HG03439 (cell line): ENCODE measurements around the gene SIRPB2.
A peak's percentile ranks its signal among the peaks of the same experiment; 100 is the strongest.

Experiments used
- ATAC-seq: cut with Tn5 transposase; IDR thresholded peaks from one replicate; pipeline ENCODE4 v1.9.1; 2021; ENCODE audit warnings: mild to moderate bottlenecking, moderate library complexity; ENCODE audit not compliant: unreplicated experiment

The SIRPB2 gene

GRCh38 chr20:1472556-1473245, 18.5 kb downstream of the SIRPB2 start:
- ATAC-seq, result no peak

DNA sequence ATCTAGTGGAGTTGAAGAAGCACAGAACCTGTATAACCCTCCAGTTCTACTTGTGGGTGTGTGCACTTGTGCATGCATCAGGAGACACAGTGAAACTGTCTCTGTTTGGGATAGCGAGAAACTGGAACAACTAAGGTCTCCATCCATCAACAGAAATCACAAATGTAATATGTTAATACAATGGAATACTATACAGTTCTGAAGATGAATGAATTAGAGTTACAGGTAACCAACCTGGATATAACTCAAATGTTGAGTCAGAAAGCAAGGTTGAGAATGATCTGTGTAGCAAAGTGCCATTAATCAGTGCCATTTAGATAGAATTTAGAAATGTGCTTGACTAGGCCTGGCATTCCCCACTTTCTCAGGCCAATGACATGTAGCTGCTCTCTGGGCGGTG, 20.0 kb downstream of the SIRPB2 start:
- ATAC-seq, result no peak

- ATAC-seq, result peak; percentile 37
Measured at GRCh38 chr20:1469925-1470571, 21.2 kb downstream of the SIRPB2 start.

DNA sequence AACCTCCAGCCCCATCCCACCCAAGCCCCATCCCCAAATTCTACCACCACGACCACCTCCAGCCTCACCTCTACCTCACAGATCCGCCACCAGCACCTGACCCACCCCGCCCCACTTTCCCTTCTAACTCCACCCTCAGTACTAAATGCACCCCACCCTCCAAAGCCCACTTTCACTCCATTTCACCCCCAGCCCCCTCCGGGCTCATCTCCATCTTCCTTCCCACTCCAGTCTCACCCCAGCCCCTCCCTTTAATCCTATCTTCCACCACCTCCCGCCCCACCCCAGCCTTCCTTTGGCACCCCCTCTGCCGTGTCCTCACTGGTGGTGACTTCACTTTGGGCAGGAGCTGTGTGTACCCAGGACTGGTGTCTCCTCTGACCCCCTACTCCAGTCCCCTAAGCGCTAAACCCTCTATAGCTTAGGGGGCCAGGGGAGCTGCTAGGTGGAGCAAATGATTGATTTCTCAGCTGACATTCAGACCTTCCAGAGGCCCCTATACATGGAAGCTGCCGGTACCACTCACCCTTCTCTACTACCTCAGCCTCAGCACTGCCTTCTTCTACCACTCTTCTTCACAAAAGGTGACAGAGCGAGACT, 21.8 kb downstream of the SIRPB2 start:
- no peak for ATAC-seq

GRCh38 chr20:1468117-1468624, 23.0 kb downstream of the SIRPB2 start:
- no peak for ATAC-seq

DNA sequence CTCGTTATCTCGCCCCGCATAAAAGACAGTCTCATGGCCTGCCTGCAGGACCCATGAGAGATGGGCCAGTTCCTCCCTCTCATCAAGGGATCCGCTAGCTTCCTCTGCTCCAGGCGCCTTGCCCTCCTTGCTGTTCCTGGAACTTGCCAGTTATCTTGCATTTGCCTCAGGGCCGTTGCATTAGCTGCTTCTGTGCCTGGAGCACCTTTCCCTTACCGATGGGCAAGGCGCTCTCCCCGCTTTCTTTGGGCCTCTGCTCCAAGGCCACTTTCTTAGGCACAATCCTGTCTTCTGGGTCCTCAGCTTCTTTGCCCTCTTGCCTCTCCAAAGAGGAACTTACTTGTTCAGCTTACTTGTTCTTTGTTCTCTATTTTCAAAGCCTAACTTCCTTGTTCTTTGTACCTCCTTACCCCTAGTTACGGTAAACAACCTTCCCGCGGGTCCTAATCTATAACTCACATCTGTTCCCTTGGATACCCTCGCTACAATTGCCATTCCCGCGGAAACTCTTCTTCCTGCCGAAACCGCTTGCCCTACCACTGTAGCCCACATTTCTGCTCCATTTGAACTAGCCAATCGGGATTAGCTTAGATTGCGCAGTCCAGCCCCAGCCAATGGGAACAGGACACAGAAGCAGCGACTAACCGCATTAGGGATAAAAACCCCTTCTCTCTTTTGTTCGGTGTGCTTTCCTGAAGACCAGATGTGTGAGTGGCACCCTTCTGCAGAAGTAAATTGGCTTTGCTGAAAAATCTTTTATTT, 23.7 kb downstream of the SIRPB2 start:
- no peak for ATAC-seq

- ATAC-seq, result no peak
Measured at GRCh38 chr20:1467082-1467354, 24.2 kb downstream of the SIRPB2 start.

DNA sequence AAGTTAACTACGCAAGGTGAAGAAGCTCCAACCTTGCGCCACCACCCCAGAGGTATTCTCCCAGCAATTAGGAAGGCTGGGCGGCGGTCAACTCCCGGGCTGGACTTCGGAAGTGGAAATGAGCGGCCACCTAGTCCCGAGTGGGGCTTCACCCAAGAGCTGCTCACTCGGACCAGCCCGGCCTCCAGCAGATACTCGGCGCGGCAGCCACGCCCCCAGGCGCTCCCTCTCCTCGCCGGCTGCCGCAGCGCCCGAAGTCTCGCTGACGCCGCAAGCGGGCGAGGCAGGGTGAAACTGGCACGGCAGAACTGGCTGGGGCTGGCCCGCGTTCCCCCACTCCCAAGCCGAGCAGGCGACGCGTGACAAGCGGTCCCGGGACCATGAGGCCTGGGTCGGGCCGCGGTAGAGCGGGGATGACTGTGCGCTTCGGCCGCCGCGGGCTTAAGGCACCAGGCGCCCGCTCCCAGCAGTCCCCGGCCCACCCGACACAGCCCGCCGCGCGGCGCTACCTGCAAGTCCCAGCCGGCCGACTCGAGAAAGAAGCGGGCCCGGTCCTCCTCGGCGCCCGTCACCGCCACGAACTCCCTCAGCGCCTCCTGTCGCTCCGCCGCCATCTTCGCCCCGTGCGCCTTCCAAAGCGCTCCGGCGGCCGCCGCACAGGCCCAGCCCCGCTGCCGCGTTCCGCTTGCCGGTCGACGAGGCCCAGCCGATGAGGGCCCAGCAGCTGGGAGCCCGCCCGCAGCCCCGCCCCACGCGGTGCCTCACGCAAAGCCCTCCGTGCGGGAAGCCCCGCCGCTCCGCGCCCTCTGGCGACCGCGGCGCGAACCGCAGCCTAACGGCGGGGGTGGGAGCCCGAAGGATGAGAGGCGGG, 24.8 kb downstream of the SIRPB2 start, which contains the start of gene NSFL1C:
TSS of gene NSFL1C (minus strand) at position 639 of the 871 bp plus-strand sequence. CDS start at position 614, 25 bp downstream.
- peak; percentile 85 for ATAC-seq

GRCh38 chr20:1465470-1466210, 25.6 kb downstream of the SIRPB2 start:
- no peak for ATAC-seq

DNA sequence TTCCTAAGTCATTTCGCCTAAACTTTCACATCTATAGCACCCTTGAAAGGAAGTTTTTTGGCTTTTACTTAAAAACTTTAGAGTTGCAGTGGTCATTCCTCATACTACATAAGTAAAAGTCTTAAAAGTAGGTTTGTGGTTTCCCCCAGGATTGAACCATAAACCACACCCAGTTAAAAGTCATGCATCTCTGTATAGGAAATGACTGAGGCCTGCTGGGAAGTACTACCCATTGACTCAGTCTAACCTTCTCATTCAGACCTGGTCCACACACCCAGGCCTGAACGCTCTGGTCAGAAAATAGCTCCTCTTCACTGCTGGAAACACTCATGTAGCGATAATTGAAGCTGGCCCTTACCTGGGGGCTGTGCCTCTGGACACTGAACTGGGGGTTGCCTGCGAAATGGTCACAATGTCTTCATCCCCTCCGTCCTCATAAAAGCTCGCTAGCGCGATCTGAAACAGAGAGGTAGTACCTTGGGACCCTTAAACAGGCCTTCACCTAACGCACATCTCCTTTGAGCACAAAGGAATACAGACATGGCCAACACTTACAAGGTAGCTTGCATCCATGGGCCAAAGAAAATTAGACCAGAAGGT, 27.1 kb downstream of the SIRPB2 start:
- ATAC-seq, result no peak

- no peak for ATAC-seq
Measured at GRCh38 chr20:1462834-1463233, 28.4 kb downstream of the SIRPB2 start.

DNA sequence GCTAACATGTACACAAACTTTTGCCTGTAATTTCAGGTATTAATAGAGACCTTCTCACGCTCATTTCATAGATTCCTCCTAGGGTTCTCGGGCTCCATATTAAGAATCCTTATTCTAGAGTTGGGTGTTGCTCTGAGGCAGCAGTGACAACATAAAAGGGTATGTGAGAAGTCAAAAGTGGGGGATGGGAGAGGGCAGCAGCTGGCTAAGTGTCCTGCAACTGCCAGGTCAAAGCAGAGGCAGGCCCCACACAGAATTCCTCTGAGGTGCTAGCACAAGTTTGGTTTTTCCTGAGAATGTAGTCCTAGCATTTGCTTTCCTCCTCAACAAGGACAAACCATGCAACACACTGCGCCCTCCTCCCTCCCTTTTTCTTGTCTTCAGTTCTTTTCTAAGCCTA, 29.2 kb downstream of the SIRPB2 start:
- no peak for ATAC-seq

DNA sequence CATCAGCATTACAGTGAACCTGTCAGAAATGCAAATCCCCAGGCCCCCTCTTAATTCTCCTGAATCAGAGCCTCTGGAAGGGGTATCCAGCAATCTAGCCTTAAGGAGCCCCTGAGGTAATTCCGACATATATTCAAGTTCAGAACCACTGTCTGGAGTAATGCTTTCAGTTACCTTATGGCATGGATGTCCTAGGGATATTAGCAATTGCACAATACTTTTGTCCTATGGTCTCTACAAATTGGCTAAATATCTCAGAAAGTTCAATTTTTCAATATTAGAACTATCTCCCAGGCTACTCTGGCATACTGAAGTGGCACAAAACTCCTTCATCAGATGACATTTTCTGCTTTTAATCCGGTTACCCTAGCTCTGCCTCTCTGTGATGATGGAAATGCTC, 30.9 kb downstream of the SIRPB2 start:
- ATAC-seq, result no peak

DNA sequence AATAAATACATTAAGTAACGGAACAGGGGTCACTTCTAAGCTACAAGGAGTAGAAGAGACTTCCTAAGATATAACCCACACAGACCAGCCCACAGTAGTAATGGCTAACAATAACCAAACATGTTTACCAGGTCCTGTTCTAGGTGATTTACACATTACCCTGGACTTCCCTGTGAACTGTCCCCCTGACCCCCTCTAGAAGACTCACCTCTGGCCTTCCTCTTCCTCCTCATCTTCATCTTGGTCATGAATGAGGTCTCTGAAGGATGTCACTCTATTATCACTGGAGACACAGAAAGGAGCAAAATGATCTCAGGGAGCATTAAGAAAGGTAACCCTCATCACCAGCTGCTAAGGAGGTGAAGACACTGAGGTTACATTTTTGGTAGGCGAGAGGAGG, 33.2 kb downstream of the SIRPB2 start:
- ATAC-seq, result no peak

DNA sequence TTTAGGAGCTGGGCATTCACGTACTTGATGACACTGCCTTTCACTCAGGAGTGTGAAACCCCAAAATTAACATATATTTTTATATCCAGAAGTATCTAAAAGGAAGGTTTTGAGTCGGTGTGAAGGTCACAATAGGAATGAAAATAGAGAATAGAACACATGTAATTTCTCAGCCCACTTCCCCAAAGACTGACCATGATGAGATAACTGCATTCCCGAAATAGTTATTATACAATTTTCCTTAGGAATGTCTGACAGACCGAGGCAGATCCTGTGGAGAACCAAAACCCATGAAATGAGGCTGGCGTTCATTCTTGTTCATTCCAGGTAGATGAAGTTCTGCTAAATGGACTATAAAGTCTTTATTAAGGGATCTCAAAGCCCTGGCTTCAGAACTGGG, 34.9 kb downstream of the SIRPB2 start:
- no peak for ATAC-seq

DNA sequence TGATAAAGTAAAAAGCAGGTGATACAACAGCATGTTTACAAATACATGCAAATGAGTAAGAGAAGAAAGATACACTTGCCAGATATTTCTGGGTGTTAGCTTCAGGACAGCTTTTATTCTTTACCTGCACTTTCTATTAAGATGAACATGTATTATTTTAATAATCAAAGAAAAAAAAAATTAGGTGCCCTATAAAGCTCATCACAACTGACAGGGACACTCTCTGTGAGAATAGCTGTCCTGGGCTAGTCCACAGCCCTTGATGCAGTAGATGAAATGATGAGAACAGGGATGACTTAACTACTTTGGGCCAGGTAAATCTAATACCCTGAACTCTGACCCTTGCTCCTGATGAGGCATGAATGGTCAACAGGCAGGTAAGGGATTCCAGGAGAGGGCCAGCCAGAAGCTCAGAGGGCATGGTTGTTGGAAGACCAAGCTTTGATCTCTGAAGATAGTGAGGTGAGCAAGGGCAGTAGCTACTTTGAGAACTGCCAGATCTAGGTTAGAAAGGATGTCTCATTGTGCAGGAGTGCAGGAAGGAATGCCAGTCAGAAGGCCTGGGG, 40.2 kb downstream of the SIRPB2 start:
- ATAC-seq, result no peak

GRCh38 chr20:1449370-1449769, 41.9 kb downstream of the SIRPB2 start:
- ATAC-seq, result no peak

DNA sequence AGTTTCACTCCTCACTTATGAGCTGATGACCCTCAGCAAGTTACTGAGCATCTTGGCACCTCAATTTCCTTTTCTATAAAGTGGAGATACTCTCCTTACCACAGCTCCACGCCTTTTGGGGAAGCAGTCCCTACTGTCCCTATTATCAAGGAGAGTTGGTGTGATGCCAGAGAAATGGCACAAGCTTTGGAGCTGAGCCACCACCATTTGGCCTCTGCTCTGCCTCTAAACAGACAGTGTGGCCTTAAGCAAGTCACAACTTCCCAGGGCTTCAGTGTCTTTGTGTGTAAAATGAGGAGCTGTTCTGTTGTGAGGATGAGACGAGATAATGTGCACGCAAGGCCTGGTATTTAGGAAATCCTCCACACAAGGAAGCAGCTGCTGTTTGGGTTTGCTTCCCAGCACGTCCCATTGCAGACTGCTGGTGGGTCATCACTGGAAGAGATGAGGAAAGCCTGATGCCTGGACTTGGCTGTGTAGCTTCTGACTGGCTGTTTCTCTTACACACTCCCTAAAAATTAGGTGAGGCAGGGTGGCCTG, 43.1 kb downstream of the SIRPB2 start:
- no peak for ATAC-seq

GRCh38 chr20:1446536-1446935, 44.7 kb downstream of the SIRPB2 start:
- ATAC-seq, result no peak
